K562 (cell line): ENCODE results near the gene FAM83E. TPM values are rescaled to one million over a fixed set of nuclear protein-coding genes. Genes with fewer than 3 reads are reported as not detected.

Experiments used
- CBX3 ChIP-seq, 2 experiments: IDR thresholded peaks; 1 replicate in 1 of 2; 2 replicates in 1 of 2; pipeline ENCODE4 v1.6.1; 2012; ENCODE audit warnings: inconsistent platforms in 2 of 2, low read length in 2 of 2, borderline replicate concordance in 1 of 2, control low read depth in 1 of 2
- CCAR2 ChIP-seq: fragments of 200-400 bp; formaldehyde crosslinking; IDR thresholded peaks from 2 replicates; pipeline ENCODE4 v1.6.1; 2017; ENCODE audit warnings: mild to moderate bottlenecking, low read depth, low read length
- EP400 ChIP-seq: fragments of 450-650 bp; IDR thresholded peaks from 2 replicates; pipeline ENCODE4 v1.6.1; 2017; ENCODE audit warnings: antibody characterized with exemption, mild to moderate bottlenecking, moderate library complexity
- FOXO4 ChIP-seq: fragments of 450-650 bp; formaldehyde crosslinking; IDR thresholded peaks from 2 replicates; pipeline ENCODE4 v1.4.0; 2020; ENCODE audit warnings: mild to moderate bottlenecking, moderate library complexity
- JUND ChIP-seq, 2 experiments: IDR thresholded peaks; 2 replicates in 1 of 2; 3 replicates in 1 of 2; pipeline ENCODE4 v1.6.1; 2011; ENCODE audit warnings: borderline replicate concordance in 2 of 2, low read depth in 2 of 2, low read length in 2 of 2, improper control_type of control experiment in 1 of 2, missing biosample characterization in 1 of 2, missing genetic modification characterization in 1 of 2, missing genetic modification reagents in 1 of 2
- L3MBTL2 ChIP-seq: fragments of 450-650 bp; IDR thresholded peaks from 2 replicates; pipeline ENCODE4 v1.6.1; 2016; ENCODE audit warnings: mild to moderate bottlenecking, moderate library complexity
- MAFF ChIP-seq: IDR thresholded peaks from 2 replicates; pipeline ENCODE4 v1.6.1; 2012; ENCODE audit warnings: low read length, improper control_type of control experiment
- NFIC ChIP-seq: fragments of 450-650 bp; IDR thresholded peaks from 2 replicates; pipeline ENCODE4 v1.6.1; 2017; ENCODE audit warnings: mild to moderate bottlenecking, inconsistent platforms
- POLR2A ChIP-seq: fragments of 450-650 bp; conservative IDR thresholded peaks from 2 replicates; pipeline ENCODE4 v1.6.1; 2016
- POLR2AphosphoS2 ChIP-seq: IDR thresholded peaks from 2 replicates; pipeline ENCODE4 v1.6.1; 2012; ENCODE audit warnings: low read length, improper control_type of control experiment
- PREB ChIP-seq: sonication (generic); formaldehyde crosslinking; IDR thresholded peaks from 2 replicates; pipeline ENCODE4 v1.8.1; 2023; ENCODE audit warnings: mild to moderate bottlenecking, missing genetic modification reagents
- RBBP5 ChIP-seq: fragments of 200-600 bp; sonication (generic); IDR thresholded peaks from 2 replicates; pipeline ENCODE4 v1.6.1; 2012; ENCODE audit warnings: borderline replicate concordance, mild to moderate bottlenecking, low read length, control low read depth, inconsistent platforms; ENCODE audit not compliant: insufficient read depth, poor library complexity, severe bottlenecking
- RBFOX2 ChIP-seq: fragments of 200-400 bp; formaldehyde crosslinking; IDR thresholded peaks from 2 replicates; pipeline ENCODE4 v1.6.1; 2017; ENCODE audit warnings: low read depth, mild to moderate bottlenecking, low read length, moderate library complexity
- RBM22 ChIP-seq: fragments of 200-400 bp; formaldehyde crosslinking; IDR thresholded peaks from 2 replicates; pipeline ENCODE4 v1.6.1; 2018; ENCODE audit warnings: low read length, low read depth; ENCODE audit not compliant: poor library complexity, severe bottlenecking
- RBM39 ChIP-seq: fragments of 200-400 bp; formaldehyde crosslinking; optimal IDR thresholded peaks from 2 replicates; pipeline ENCODE3; 2018; ENCODE audit warnings: low read depth, low read length
- TRIM28 ChIP-seq: fragments of 450-650 bp; IDR thresholded peaks from 2 replicates; pipeline ENCODE4 v1.6.1; 2017
- ZNF146 ChIP-seq: IDR thresholded peaks from one replicate; pipeline ENCODE4 v1.6.1; 2018; ENCODE audit warnings: missing compliant biosample characterization; ENCODE audit not compliant: unreplicated experiment
- ZNF184 ChIP-seq: sonication (generic); formaldehyde crosslinking; IDR thresholded peaks from 2 replicates; pipeline ENCODE4 v1.5.0; 2020; ENCODE audit warnings: missing genetic modification reagents
- ZNF316 ChIP-seq: fragments of 450-650 bp; IDR thresholded peaks from 2 replicates; pipeline ENCODE4 v1.6.1; 2016
- ZNF41 ChIP-seq: fragments of 250-450 bp; sonication (Bioruptor Pico); conservative IDR thresholded peaks from 2 replicates; pipeline ENCODE4 v1.4.0; 2020; ENCODE audit warnings: mild to moderate bottlenecking
- ZNF584 ChIP-seq: fragments of 200-800 bp; sonication (Bioruptor generic); IDR thresholded peaks from 2 replicates; pipeline ENCODE4 v1.6.1; 2016; ENCODE audit warnings: low read depth, mild to moderate bottlenecking, missing genetic modification characterization, missing compliant biosample characterization
- ZNF778 ChIP-seq: fragments of 450-650 bp; formaldehyde crosslinking; IDR thresholded peaks from 2 replicates; pipeline ENCODE4 v1.4.0; 2020; ENCODE audit warnings: mild to moderate bottlenecking, moderate library complexity
- polyA plus RNA-seq, 8 experiments: library from polyadenylated mRNA; depleted of rRNA in 4 of 8; stranded (reverse) in 5 of 8; unstranded in 3 of 8; fragments of >200 nt; fragmentation: Nextera tagmentation in 2 of 8; fragmentation: Illumina TruSeq in 1 of 8; extraction: Ambion mirVana in 2 of 8; extraction: Trizol in 1 of 8; gene quantifications; 2 replicates each; pipeline versions ENCODE4 v1.2.1 to v1.2.3, GENCODE V29; 2011 to 2014; ENCODE audit warnings: inconsistent platforms in 1 of 8, missing spikeins in 1 of 8
- total RNA-seq, 7 experiments: library from RNA; depleted of rRNA in 6 of 7; stranded (reverse); fragments of >200 nt in 6 of 7; fragmentation: Illumina TruSeq in 2 of 7; extraction: Trizol in 2 of 7; gene quantifications; 2 replicates each; pipeline versions ENCODE4 v1.2.1 to v1.2.3, GENCODE V29; 2011 to 2021; ENCODE audit warnings: low replicate concordance in 1 of 7
- TF ChIP-seq, protein P1 (sequence below): fragments of 450-650 bp; formaldehyde crosslinking; IDR thresholded peaks from 2 replicates; pipeline ENCODE4 v1.4.0; 2020; ENCODE audit warnings: mild to moderate bottlenecking
- TF ChIP-seq, protein P2 (sequence below), 2 experiments: fragments of 200-800 bp in 1 of 2; sonication (Bioruptor generic) in 1 of 2; sonication (generic) in 1 of 2; formaldehyde crosslinking in 1 of 2; IDR thresholded peaks in 1 of 2; conservative IDR thresholded peaks in 1 of 2; 2 replicates each; pipeline versions ENCODE4 v1.5.0 to v1.6.1; 2016 to 2020; ENCODE audit warnings: missing compliant biosample characterization in 1 of 2, missing genetic modification characterization in 1 of 2, missing genetic modification reagents in 1 of 2

FAM83E gene
- total and polyA plus RNA-seq, 9 of the 15 experiments (the other 6 are each of a cell fraction or from before 2014, with no cell fraction given): 0.15 to 0.87 (median 0.29) TPM; not detected in 4

DNA sequence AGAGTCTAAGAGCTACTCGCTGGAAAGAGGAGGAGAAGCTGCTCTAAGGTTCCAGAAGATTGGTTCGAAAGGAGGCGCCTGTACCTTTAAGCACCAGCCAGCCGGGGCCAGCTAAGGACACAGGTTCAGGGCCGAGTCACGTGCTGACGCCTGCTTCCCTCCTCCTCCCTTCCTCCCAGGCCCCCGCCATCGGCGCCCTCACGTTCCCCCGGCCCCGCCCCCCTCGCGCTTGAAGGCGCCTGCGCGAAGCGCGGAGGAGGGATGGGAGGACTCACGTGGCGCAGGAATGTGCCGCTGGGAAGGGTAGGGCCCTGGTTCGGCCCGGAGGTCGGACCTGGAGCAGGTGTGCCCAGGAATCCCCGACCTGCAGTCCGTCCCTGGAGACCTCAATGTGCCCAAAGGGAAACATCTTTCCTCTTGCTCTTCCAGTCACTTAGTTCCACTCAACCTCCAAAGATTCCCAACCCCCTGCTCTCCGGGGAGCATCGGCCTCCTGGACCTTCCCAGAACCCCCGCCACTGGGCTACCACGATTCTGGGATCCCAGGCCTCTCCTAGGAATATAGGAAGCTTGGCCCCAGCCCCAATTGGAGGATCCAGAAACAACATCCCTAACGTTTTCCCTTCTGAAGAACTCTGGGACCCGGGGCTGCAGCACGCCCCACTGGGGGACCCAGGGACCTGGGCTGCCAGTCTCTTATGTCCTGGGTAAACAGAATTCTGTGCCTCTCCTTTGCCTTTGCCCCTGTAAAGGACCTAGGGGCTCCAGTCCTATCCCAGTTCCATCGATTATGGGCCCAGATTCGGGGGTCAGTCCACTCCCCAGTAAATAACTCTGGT is 19.8 kb upstream of the FAM83E start (continued):
- TF ChIP-seq EP400: peak; percentile 82
- TF ChIP-seq RBM39: no peak
- no peak for TF ChIP-seq RBM22
- TF ChIP-seq, protein P1, sequence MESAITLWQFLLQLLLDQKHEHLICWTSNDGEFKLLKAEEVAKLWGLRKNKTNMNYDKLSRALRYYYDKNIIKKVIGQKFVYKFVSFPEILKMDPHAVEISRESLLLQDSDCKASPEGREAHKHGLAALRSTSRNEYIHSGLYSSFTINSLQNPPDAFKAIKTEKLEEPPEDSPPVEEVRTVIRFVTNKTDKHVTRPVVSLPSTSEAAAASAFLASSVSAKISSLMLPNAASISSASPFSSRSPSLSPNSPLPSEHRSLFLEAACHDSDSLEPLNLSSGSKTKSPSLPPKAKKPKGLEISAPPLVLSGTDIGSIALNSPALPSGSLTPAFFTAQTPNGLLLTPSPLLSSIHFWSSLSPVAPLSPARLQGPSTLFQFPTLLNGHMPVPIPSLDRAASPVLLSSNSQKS (CRISPR knock-in tag): no peak
- TF ChIP-seq ZNF316: no peak
- TF ChIP-seq RBBP5: no peak
- TF ChIP-seq ZNF41 (CRISPR knock-in tag): no peak; the same call in 1 of the 2 replicates
- no peak for TF ChIP-seq ZNF146 (CRISPR knock-in tag)
- peak; percentile 81 for TF ChIP-seq POLR2A
- TF ChIP-seq, protein P2, sequence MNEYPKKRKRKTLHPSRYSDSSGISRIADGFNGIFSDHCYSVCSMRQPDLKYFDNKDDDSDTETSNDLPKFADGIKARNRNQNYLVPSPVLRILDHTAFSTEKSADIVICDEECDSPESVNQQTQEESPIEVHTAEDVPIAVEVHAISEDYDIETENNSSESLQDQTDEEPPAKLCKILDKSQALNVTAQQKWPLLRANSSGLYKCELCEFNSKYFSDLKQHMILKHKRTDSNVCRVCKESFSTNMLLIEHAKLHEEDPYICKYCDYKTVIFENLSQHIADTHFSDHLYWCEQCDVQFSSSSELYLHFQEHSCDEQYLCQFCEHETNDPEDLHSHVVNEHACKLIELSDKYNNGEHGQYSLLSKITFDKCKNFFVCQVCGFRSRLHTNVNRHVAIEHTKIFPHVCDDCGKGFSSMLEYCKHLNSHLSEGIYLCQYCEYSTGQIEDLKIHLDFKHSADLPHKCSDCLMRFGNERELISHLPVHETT (CRISPR knock-in tag; conservative IDR thresholded peaks at IDR 0.05 in 1 of 2, IDR thresholded peaks at IDR 0.05 in 1 of 2): no peak; a peak in 1 of 4 replicates
- TF ChIP-seq TRIM28: no peak
- no peak for TF ChIP-seq MAFF
- TF ChIP-seq CBX3 (IDR thresholded peaks at IDR 0.05; ENCODE audit: borderline replicate concordance in 1 of 2, low read length in 2 of 2): no peak; a peak in 1 of 3 replicates
- no peak for TF ChIP-seq ZNF184 (CRISPR knock-in tag)
- TF ChIP-seq ZNF584 (CRISPR knock-in tag): no peak
- peak; percentile 58; the same call in 1 of the 2 replicates for TF ChIP-seq RBFOX2
- no peak for TF ChIP-seq FOXO4 (CRISPR knock-in tag)
- peak; percentile 50; the same call in 1 of the 2 replicates for TF ChIP-seq JUND (IDR thresholded peaks at IDR 0.05; ENCODE audit: borderline replicate concordance, low read depth, low read length)
- TF ChIP-seq JUND (tag; IDR thresholded peaks at IDR 0.05; ENCODE audit: borderline replicate concordance, low read depth, low read length): peak; percentile 33; the same call in 1 of the 3 replicates
- TF ChIP-seq PREB (CRISPR knock-in tag): no peak
- TF ChIP-seq L3MBTL2: peak; percentile 85
- peak; percentile 24; the same call in 1 of the 2 replicates for TF ChIP-seq NFIC
- TF ChIP-seq ZNF778 (CRISPR knock-in tag): no peak
- no peak for TF ChIP-seq POLR2AphosphoS2
- TF ChIP-seq CCAR2: no peak
